ENCODE results near the gene MPDZ. TPM values are rescaled to one million over a fixed set of nuclear protein-coding genes. Genes with fewer than 3 reads are reported as not detected.

MPDZ gene
- total RNA-seq, 1 experiment from 2014 or later, result 0.12 TPM

DNA sequence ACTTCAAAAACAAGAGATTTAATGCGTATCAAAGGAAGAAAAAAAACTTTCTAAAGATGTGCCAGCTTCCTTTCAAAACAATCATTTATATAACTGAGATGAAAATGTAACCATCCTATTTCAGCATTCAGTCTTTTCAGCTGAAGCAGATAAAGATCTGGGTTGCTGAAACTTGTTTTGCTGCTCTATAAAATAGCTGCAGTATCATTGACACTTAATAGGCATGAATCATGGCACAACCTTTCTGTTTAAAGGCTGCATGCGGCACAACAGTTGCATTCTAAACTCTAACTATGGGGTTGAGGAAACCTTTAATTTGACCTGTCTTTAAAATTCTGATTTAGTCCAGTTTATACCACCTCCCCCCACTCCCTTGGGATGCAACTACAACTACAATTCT, 196.7 kb downstream of the MPDZ start:
- CTCF ChIA-PET, result no interaction called here
- TF ChIP-seq, protein P1, sequence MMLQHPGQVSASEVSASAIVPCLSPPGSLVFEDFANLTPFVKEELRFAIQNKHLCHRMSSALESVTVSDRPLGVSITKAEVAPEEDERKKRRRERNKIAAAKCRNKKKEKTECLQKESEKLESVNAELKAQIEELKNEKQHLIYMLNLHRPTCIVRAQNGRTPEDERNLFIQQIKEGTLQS (IDR thresholded peaks at IDR 0.05), result no peak
- TF ChIP-seq, protein P2, sequence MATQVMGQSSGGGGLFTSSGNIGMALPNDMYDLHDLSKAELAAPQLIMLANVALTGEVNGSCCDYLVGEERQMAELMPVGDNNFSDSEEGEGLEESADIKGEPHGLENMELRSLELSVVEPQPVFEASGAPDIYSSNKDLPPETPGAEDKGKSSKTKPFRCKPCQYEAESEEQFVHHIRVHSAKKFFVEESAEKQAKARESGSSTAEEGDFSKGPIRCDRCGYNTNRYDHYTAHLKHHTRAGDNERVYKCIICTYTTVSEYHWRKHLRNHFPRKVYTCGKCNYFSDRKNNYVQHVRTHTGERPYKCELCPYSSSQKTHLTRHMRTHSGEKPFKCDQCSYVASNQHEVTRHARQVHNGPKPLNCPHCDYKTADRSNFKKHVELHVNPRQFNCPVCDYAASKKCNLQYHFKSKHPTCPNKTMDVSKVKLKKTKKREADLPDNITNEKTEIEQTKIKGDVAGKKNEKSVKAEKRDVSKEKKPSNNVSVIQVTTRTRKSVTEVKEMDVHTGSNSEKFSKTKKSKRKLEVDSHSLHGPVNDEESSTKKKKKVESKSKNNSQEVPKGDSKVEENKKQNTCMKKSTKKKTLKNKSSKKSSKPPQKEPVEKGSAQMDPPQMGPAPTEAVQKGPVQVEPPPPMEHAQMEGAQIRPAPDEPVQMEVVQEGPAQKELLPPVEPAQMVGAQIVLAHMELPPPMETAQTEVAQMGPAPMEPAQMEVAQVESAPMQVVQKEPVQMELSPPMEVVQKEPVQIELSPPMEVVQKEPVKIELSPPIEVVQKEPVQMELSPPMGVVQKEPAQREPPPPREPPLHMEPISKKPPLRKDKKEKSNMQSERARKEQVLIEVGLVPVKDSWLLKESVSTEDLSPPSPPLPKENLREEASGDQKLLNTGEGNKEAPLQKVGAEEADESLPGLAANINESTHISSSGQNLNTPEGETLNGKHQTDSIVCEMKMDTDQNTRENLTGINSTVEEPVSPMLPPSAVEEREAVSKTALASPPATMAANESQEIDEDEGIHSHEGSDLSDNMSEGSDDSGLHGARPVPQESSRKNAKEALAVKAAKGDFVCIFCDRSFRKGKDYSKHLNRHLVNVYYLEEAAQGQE (IDR thresholded peaks at IDR 0.05; ENCODE audit: low read depth), result no peak
- TF ChIP-seq POLR2A (IDR thresholded peaks at IDR 0.05; ENCODE audit: borderline replicate concordance, extremely low read depth, insufficient read depth, insufficient read length) (no peak), ZNF274 (IDR thresholded peaks at IDR 0.05; ENCODE audit: low read depth, low read length) (no peak), JUND (IDR thresholded peaks at IDR 0.05) (no peak), ELF1 (IDR thresholded peaks at IDR 0.05; ENCODE audit: borderline replicate concordance, low read depth) (no peak), POLR2AphosphoS5 (IDR thresholded peaks at IDR 0.05; ENCODE audit: low read depth, low read length) (no peak), CEBPB (IDR thresholded peaks at IDR 0.05; ENCODE audit: low read depth) (no peak), RAD21 (IDR thresholded peaks at IDR 0.05; ENCODE audit: low read depth) (no peak)
- TF ChIP-seq, protein P3, sequence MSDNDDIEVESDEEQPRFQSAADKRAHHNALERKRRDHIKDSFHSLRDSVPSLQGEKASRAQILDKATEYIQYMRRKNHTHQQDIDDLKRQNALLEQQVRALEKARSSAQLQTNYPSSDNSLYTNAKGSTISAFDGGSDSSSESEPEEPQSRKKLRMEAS (IDR thresholded peaks at IDR 0.05), result no peak
- H3K4me3 ChIP-seq (replicated peaks in 1 of 2; ENCODE audit: low read depth in 1 of 2, low read length in 2 of 2), result no peak overlapping the region
- ATAC-seq (no peak), DNase-seq (ENCODE audit: low read depth, low spot score) (no peak)
- no peaks in the 10 kb centered on the region for H3K36me3 ChIP-seq (ENCODE audit: control insufficient read depth in 1 of 2, insufficient read depth in 2 of 2, low read length in 2 of 2)
- no peaks in the 10 kb centered on the region for H3K9me3 ChIP-seq (ENCODE audit: control insufficient read depth in 1 of 2, insufficient read depth in 1 of 2, low read depth in 1 of 2, low read length in 2 of 2)
- no peak overlapping the region for H3K9ac ChIP-seq (ENCODE audit: low read length)
- H3K4me2 ChIP-seq (ENCODE audit: low read length), result no peak overlapping the region
- H3K27ac ChIP-seq (ENCODE audit: low read depth, low read length), result no peak overlapping the region
- H2AFZ ChIP-seq (ENCODE audit: low read depth, low read length, poor library complexity, severe bottlenecking), result no peak overlapping the region
- intact Hi-C loops (cut with micrococcal nuclease), result no loop called here
- no peaks in the 10 kb centered on the region for H3K79me2 ChIP-seq (ENCODE audit: insufficient read depth, low read length)
- BruUV-seq (replicated peaks), result no TSS peak
- POLR2A ChIA-PET, result no interaction called here
- no peaks in the 10 kb centered on the region for H3K4me1 ChIP-seq (ENCODE audit: control insufficient read depth in 1 of 2, insufficient read depth in 2 of 2, low read length in 2 of 2)
- no peaks in the 10 kb centered on the region for H4K20me1 ChIP-seq (ENCODE audit: insufficient read depth)
- no peaks in the 10 kb centered on the region for H3K27me3 ChIP-seq (ENCODE audit: insufficient read depth, low read length)
- RAD21 ChIA-PET (ENCODE audit: low non-redundant PET in 1 of 2, low total read pairs in 2 of 2, uncharacterized antibody in 2 of 2, unreplicated experiment in 2 of 2), result no interaction called here
- H3K9me2 ChIP-seq (ENCODE audit: insufficient read depth), result no peaks in the 10 kb centered on the region

Data from HCT116 (cell line).